ENCODE results near the gene ALKBH8. TPM values are rescaled to one million over a fixed set of nuclear protein-coding genes. Genes with fewer than 3 reads are reported as not detected.
"Not testable (repeated sequence)": the region's sequence is repeated elsewhere in the genome, so short reads cannot be mapped to it uniquely, and the experiment has no call there.

The ALKBH8 gene
- total RNA-seq = 11.3 and 12.1 TPM in 2 replicates

- intact Hi-C loops (cut with micrococcal nuclease) = loop anchor here (1.0 to 5.0 kb wide), 15 partner anchors 11 to 1543 kb away; partner anchors contain the start of genes AASDHPPT, ACAT1, ATM and C11orf65
Observed at GRCh38 chr11:107565219-107565937, at the start of gene ALKBH8. Gene ALKBH8 (minus strand): TSS chr11:107565735. CDS start chr11:107560893, 4,842 bp downstream.

GRCh38 chr11:107612445-107612844 is 46.9 kb upstream of the ALKBH8 start:
- intact Hi-C loops (cut with micrococcal nuclease) = no loop called here

DNA sequence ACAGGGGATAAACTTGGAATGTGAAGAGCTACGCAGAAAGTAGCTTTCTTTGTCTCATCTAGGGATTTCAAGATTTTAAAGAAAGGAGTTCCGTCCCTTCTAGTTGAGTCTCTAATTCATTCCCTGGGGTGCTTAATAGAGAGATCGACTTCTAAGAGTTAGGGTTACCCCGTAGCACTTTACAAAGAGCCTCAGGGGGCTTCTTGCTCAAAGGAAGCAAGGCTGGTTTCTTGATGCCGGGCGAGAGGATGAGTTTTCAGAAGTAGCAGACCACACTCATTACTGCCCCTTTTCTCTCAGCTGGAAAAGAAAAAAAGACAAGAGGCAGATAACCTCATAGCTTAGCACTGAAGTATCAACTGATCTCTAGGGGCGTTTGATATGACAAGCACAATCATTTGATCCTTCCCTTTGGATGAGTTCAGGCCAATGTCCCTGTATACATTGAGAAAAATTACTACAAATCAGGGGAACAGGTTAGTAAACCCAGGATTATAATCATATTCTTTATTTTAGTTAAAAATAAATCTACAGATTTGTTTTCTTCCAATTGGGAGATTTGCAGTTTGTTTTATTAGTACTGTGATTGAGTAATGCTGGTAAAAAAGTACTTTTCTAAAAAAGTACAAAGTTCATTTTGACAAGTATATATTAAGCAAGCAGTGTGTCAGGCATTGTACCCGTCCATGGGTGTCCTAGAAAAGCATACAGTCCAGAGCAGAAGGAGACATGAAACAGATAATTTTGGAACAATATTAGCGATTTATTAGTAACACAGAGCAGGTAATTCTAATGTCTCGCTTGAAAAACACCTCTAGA is 44.1 kb upstream of the ALKBH8 start:
- intact Hi-C loops (cut with micrococcal nuclease) = no loop called here

DNA sequence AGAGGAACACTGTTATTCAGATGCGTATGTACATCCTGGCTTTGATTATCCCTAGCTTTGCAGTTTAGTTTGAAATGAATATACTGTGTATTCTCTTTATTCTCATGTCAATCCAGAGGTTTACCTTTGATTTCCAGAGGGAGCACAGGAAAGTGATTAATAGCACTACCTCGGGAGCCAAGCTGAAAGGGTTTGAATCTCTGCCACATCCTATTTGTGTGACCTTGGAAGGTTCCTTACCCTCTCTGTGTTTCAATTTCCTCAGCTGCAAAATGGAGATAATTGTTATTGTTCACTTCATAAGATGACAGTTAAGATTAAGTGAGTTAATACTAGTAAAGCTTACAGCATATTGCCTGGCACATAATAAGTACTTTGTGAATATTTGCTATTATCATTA is 43.3 kb upstream of the ALKBH8 start:
- intact Hi-C loops (cut with micrococcal nuclease) = no loop called here

DNA sequence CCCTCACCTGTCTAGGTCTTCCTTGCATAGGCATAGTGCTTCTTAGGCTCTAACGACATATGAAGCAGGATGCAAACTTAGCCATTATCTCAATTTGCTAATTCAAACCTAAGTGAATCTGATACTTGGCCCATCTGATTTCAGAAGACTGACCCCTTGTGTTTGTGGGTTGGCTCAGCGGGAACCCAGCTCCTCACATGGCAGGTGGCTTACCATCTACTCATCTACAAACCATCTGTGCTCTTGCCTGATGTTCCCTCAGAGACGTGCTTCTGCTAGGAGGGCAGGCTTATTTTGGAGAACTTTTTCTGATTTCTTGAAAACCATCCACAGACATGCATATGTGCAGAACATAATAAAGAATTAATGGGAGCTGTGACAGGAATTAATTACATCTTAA is 40.6 kb upstream of the ALKBH8 start:
- intact Hi-C loops (cut with micrococcal nuclease) = no loop called here

GRCh38 chr11:107605061-107606006 is 39.8 kb upstream of the ALKBH8 start:
- intact Hi-C loops (cut with micrococcal nuclease) = no loop called here

DNA sequence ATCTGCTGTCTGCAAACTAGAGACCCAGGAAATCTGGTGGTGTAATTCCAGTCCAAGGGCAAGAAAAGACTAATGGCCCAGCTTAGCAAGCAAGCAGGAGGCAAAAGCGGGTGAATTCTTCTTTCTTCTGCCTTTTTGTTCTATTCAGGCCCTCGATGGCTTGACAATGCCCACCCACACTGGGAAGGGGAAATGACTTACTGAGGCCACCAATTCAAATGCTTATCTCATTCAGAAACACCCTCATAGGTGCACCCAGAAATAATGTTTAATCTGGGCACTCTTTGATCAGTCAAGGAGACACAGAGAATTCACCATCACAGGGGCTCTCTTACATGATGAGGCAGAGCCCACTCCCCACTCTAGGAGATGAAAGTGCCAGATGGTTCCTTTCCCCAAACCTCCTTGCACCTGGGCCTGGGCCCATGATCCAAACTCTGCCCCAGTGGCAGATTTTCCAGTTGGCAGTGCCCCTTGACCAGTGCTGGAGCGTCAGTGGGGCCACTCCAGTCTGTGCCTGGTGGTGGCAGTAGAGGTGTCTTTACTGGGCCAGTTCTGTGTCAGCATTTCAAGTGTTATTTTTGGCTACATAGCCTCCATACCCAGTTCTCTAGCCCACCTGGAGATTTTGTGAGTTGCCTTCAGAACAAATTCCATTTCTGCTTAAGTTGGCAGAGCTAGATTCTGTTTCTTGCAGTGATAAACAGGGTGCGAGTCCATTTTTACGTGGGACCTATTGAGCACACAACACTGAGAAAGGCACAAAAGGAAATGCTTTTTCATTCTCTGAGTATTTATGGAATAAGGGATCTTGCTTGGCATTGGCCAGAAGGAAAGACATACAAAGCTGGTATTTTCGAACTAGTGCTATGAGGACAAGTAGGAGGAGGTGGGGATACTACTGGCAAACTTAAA is 32.9 kb upstream of the ALKBH8 start:
- intact Hi-C loops (cut with micrococcal nuclease) = no loop called here

GRCh38 chr11:107594736-107595135 is 29.2 kb upstream of the ALKBH8 start:
- intact Hi-C loops (cut with micrococcal nuclease) = no loop called here

GRCh38 chr11:107593951-107594350 is 28.4 kb upstream of the ALKBH8 start:
- intact Hi-C loops (cut with micrococcal nuclease) = no loop called here

- intact Hi-C loops (cut with micrococcal nuclease) = loop anchor here (1.0 kb wide), 1 partner anchor 28 kb away; the partner anchor contains the start of gene ALKBH8
Observed at GRCh38 chr11:107592813-107593212, 27.3 kb upstream of the ALKBH8 start.

GRCh38 chr11:107592231-107592590 is 26.7 kb upstream of the ALKBH8 start:
- intact Hi-C loops (cut with micrococcal nuclease) = loop anchor here (1.0 kb wide), 1 partner anchor 27 kb away; the partner anchor contains the start of gene ALKBH8

- intact Hi-C loops (cut with micrococcal nuclease) = loop anchor here (1.0 kb wide), 1 partner anchor 26 kb away; the partner anchor contains the start of gene ALKBH8
Observed at GRCh38 chr11:107591378-107592230, 26.1 kb upstream of the ALKBH8 start.

GRCh38 chr11:107590460-107591377 is 25.2 kb upstream of the ALKBH8 start, which contains the start of gene ELMOD1:
Gene ELMOD1 (plus strand): TSS chr11:107591147. CDS start chr11:107618190, 27,043 bp downstream.
- intact Hi-C loops (cut with micrococcal nuclease) = loop anchor here (1.0 kb wide), 1 partner anchor 14 kb away; no protein-coding TSS in a partner anchor

DNA sequence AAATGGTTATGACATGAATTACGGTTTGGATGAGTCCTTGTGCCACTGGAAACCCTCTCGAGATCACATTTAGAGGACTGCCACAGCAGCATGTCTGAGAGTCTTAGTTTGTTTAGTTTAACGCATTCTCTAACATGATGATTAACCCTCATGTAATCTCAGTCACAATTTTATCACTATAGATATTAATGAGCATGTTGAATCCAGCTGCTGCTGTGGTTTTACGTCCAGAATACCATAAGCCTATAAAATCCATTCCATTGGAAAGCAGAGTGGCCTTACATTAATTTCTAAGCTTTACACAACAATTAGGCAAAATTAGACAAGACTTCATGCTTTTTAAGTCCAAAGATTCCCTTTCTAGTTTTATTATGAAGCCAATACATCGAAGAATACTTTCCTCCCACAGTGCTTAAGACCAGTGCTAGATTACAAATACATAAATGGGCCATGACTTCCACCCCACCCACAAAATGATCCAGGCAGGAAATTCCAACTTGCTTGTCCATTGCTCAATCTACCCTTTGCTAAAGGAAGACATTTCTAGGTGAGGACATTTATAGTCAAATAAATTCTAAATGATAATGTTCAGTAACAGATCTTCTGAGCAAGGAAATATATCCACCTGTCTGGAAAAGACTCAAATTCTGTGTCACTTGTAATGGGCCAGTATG is 21.9 kb upstream of the ALKBH8 start:
- intact Hi-C loops (cut with micrococcal nuclease) = no loop called here

DNA sequence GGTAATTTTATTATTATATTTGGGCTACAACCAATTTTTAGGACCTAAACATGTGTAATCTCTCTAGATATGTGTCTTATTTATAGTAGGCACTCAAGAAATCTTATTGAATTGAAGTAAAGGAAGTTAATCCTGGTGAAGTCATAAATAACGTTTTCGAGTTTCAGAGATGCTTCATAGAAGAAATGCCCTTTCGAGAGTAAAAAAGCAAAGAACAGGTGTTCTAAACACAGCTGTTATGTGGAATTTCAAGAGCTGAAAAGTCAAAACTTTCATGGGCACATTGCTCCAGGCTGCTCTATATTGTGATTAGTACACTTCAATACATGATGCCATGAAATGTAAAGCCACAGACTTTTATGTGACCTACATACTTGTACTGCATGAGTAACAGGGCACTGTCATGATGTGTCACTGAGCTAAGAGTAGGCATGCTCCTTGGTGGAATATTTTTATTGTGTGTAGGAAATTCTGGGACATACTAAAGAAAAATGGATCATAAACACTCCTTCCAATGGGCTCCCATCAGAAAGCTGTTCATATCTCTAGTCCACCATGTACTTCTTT is 18.2 kb upstream of the ALKBH8 start:
- intact Hi-C loops (cut with micrococcal nuclease) = no loop called here

DNA sequence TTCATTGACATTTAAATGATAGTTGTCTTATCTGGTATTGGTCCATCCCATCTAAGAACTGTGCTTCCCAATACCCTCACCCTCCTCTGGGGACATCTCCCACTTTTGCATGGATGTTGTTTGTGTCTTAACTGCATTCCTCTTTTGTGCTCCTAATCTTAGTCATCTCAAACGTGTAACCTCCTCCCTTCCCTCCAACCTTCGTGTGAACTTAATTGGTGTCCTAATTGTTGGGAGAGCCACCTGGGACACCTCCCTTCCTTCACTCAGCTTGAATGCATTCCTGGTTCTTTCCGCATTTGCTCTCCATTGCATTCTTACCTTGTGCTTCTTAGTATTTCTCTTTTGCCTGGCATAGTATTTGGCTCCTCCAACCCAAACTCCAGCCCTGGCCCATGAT is 15.6 kb upstream of the ALKBH8 start:
- intact Hi-C loops (cut with micrococcal nuclease) = no loop called here

- intact Hi-C loops (cut with micrococcal nuclease) = not testable (repeated sequence)
Observed at GRCh38 chr11:107579169-107579568, 13.6 kb upstream of the ALKBH8 start.

All from T-helper 1 cell treated with Interleukin-12 subunit alpha and Interleukin-12 subunit beta and Interleukin-4 antibody, amounts not matched to agents 30 ng/mL and 1 ng/mL, for 36 hours (primary cell).